Ovary (tissue), 3 donors: ENCODE results near the gene PRKCQ.

Source experiments
- CTCF ChIP-seq, 3 donors: fragments of 450-650 bp in 2 of 3; fragments of 200-600 bp in 1 of 3; IDR thresholded peaks; one replicate each; pipeline versions ENCODE4 v1.5.1 to v1.8.0; 2016 to 2022; ENCODE audit warnings: antibody characterized with exemption in 3 of 3, mild to moderate bottlenecking in 1 of 3
- EP300 ChIP-seq: sonication (generic); formaldehyde crosslinking; IDR thresholded peaks from one replicate; pipeline ENCODE4 v1.6.1; 2017; ENCODE audit warnings: antibody characterized with exemption
- POLR2A ChIP-seq: fragments of 450-650 bp; IDR thresholded peaks from one replicate; pipeline ENCODE4 v1.6.1; 2017; ENCODE audit warnings: antibody characterized with exemption, mild to moderate bottlenecking, moderate library complexity
- donor health status: DM: no; HTN: no; CAD: no.

- TF ChIP-seq CTCF (IDR thresholded peaks at IDR 0.05) (no peak), EP300 (no peak), POLR2A (no peak)
These were observed 42.3 kb downstream of the PRKCQ start for GRCh38 chr10:6537770-6538169.
